MM.1S (cell line): ENCODE measurements around the gene DUSP9.

Experiments used
- DNase-seq: peaks from one replicate; pipeline ENCODE4 v3.0.0-alpha.2; 2015
- H2AFZ ChIP-seq: fragments of 300-600 bp; sonication (generic); 2 replicates; pipeline ENCODE4 v1.6.0; 2016; ENCODE audit warnings: antibody characterized with exemption, low read length
- H3F3A ChIP-seq: fragments of 300-600 bp; sonication (generic); 2 replicates; pipeline ENCODE4 v1.6.1; 2016; ENCODE audit warnings: mild to moderate bottlenecking, antibody characterized with exemption, low read length, moderate library complexity, mixed read lengths; ENCODE audit not compliant: insufficient read depth
- H3K27ac ChIP-seq: fragments of 300-600 bp; sonication (generic); 2 replicates; pipeline ENCODE4 v1.5.1; 2016; ENCODE audit warnings: mild to moderate bottlenecking, low read length
- H3K27me3 ChIP-seq: fragments of 300-600 bp; sonication (generic); replicated peaks from 2 replicates; pipeline ENCODE4 v1.6.0; 2016; ENCODE audit warnings: low read length; ENCODE audit not compliant: insufficient read depth
- H3K36me3 ChIP-seq: fragments of 300-600 bp; sonication (generic); replicated peaks from 2 replicates; pipeline ENCODE4 v1.6.1; 2016; ENCODE audit warnings: mild to moderate bottlenecking, low read length, mixed read lengths; ENCODE audit not compliant: insufficient read depth
- H3K4me1 ChIP-seq: fragments of 300-600 bp; sonication (generic); 2 replicates; pipeline ENCODE4 v1.6.1; 2016; ENCODE audit warnings: low read length, mixed read lengths
- H3K4me2 ChIP-seq: fragments of 300-600 bp; sonication (generic); 2 replicates; pipeline ENCODE4 v1.6.0; 2016; ENCODE audit warnings: low read depth, low read length
- H3K4me3 ChIP-seq: fragments of 300-600 bp; sonication (generic); 2 replicates; pipeline ENCODE4 v1.5.1; 2016; ENCODE audit warnings: low read length, mixed read lengths
- H3K79me2 ChIP-seq: fragments of 300-600 bp; sonication (generic); 2 replicates; pipeline ENCODE4 v1.6.1; 2016; ENCODE audit warnings: mixed run types, low read length, mixed read lengths
- H3K9ac ChIP-seq: fragments of 300-600 bp; sonication (generic); 2 replicates; pipeline ENCODE4 v1.6.1; 2016; ENCODE audit warnings: low read length, mixed read lengths
- H3K9me2 ChIP-seq: fragments of 300-600 bp; sonication (generic); replicated peaks from 2 replicates; pipeline ENCODE4 v1.6.1; 2016; ENCODE audit warnings: mild to moderate bottlenecking, low read length, mixed read lengths; ENCODE audit not compliant: insufficient read depth
- H3K9me3 ChIP-seq: fragments of 300-600 bp; sonication (generic); replicated peaks from 2 replicates; pipeline ENCODE4 v1.6.1; 2016; ENCODE audit warnings: mild to moderate bottlenecking, low read length, mixed read lengths; ENCODE audit not compliant: insufficient read depth
- H4K20me1 ChIP-seq: fragments of 300-600 bp; sonication (generic); 2 replicates; pipeline ENCODE4 v1.6.1; 2016; ENCODE audit warnings: mild to moderate bottlenecking, low read length, moderate library complexity, mixed read lengths; ENCODE audit not compliant: insufficient read depth
- CTCF ChIP-seq: fragments of 300-600 bp; sonication (generic); IDR thresholded peaks from 2 replicates; pipeline ENCODE4 v1.5.1; 2016; ENCODE audit warnings: antibody characterized with exemption, low read length, mixed read lengths
- EZH2 ChIP-seq: fragments of 300-600 bp; sonication (generic); optimal IDR thresholded peaks from 2 replicates; pipeline ENCODE3; 2017; ENCODE audit warnings: low read depth, mild to moderate bottlenecking, antibody characterized with exemption, low read length, mixed read lengths
- EZH2phosphoT487 ChIP-seq: fragments of 300-600 bp; sonication (generic); IDR thresholded peaks from 2 replicates; pipeline ENCODE4 v1.6.1; 2018; ENCODE audit warnings: antibody characterized with exemption, low read length

Gene DUSP9

DNA sequence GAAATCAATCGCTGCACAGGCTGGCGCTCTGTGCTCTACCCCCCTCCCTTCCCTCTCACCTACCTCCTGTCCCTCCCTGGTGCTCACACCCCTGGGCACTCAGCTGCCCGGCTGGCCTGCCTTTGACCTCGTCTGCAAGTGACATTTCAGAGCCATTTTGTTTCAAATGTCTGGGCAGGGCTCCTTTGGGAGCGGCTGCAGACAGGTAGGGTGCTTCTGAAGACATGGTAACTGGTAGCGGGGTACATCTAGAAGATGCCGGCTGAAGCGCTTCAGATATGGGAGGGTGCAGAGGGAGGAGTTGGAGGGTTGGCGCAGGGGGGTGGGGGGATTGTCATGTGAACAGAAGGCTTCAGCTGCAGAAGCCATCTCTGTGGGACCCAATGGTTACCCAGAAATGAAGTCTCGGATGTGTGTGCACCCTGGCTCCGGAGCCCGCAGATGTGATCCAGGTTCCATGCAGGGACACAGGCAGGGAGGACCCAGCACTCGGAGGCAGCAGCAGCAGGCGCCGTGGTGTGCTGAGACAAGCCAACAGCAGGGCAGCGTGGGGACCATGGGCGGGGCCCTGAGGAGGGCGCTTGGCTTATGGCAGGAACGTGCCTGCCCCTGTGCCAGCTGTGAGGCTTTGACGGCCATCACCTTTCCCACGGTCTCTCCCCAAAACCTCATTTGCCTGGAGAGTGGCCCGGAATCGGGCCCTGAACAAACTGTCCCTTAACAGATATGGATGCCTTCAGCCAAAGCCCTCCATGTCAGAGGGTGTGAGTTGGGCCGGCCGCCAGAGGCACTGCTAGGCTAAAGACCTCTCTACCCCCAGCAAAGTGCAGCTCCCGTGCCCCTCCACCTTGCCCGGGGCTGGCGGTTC is 7.6 kb upstream of the DUSP9 start:
- Histone ChIP-seq H3K27me3 (peaks cover 65% of the 10 kb centered on the region), H3F3A (no peaks in the 10 kb centered on the region), H3K9me2 (no peaks in the 10 kb centered on the region), H3K9ac (no peak overlapping the region), H3K9me3 (no peaks in the 10 kb centered on the region), H2AFZ (no peak overlapping the region), H3K27ac (no peak overlapping the region), H4K20me1 (no peaks in the 10 kb centered on the region), H3K4me1 (no peaks in the 10 kb centered on the region), H3K36me3 (no peaks in the 10 kb centered on the region), H3K4me2 (no peak overlapping the region), H3K4me3 (no peak overlapping the region), H3K79me2 (no peaks in the 10 kb centered on the region)
- no peak for DNase-seq
- TF ChIP-seq EZH2, result no peak
- TF ChIP-seq CTCF, result no peak
- no peak for TF ChIP-seq EZH2phosphoT487

GRCh38 chrX:153640045-153640686 is 6.8 kb upstream of the DUSP9 start:
- no peak for DNase-seq
- TF ChIP-seq EZH2phosphoT487 (no peak), CTCF (no peak)

DNA sequence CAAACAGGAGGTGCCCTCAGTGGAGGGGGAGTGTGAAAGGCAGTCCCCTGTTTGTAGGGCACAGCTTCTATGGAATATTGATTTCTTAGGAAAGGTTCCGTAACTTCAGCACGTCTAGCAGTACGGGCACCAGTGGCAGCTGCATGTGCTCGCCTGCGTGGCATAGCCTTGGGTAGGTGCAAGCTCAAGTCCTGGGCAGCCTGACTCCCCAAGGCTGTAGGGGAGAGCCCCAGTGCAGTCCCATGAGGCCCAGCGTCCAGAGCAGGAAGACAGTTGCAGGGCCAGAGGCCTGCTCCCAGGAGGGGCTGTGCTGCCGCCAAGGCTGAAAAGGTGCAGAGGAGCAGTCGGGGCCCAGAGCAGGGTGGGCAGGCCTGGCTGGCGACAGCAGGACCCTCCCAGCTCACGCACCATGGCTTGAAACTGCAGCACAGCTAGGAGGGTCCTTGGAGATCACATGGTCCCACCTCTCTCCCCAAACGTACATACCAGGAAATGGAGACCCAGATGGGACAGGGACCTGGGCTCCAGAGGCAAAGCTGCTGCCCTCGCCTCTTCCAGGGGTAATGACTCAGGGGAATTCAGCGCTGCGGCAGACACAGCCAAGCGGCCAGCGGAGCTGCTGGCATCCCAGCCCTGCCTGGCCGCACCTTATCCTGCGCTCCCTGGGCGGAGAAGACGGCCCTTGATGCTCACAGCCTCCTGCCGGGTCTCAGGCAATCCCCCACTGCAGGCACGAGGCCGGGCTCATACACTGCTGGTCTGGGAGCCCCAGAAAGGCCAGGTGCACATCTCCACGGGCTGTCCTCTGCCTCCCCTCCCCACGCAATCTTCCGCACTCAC is 6.0 kb upstream of the DUSP9 start:
- Histone ChIP-seq H3F3A (no peaks in the 10 kb centered on the region), H3K9ac (no peak overlapping the region), H3K36me3 (no peaks in the 10 kb centered on the region), H2AFZ (no peak overlapping the region), H3K79me2 (no peaks in the 10 kb centered on the region), H3K4me3 (no peak overlapping the region), H4K20me1 (no peaks in the 10 kb centered on the region), H3K9me2 (no peaks in the 10 kb centered on the region), H3K27ac (no peak overlapping the region), H3K4me2 (no peak overlapping the region), H3K4me1 (no peaks in the 10 kb centered on the region), H3K27me3 (peaks cover 65% of the 10 kb centered on the region), H3K9me3 (no peaks in the 10 kb centered on the region)
- no peak for DNase-seq
- TF ChIP-seq CTCF, result no peak
- no peak for TF ChIP-seq EZH2phosphoT487
- no peak for TF ChIP-seq EZH2

More at GRCh38 chrX:153640045-153640686, 6.8 kb upstream of the DUSP9 start:
- H3K4me3 ChIP-seq, result no peak overlapping the region
- H3K79me2 ChIP-seq, result no peaks in the 10 kb centered on the region
- H4K20me1 ChIP-seq, result no peaks in the 10 kb centered on the region
- no peaks in the 10 kb centered on the region for H3F3A ChIP-seq
- no peak overlapping the region for H2AFZ ChIP-seq
- H3K27ac ChIP-seq, result no peak overlapping the region
- H3K9ac ChIP-seq, result no peak overlapping the region
- H3K4me2 ChIP-seq, result no peak overlapping the region
- no peaks in the 10 kb centered on the region for H3K9me3 ChIP-seq
- peaks cover 65% of the 10 kb centered on the region for H3K27me3 ChIP-seq
- no peaks in the 10 kb centered on the region for H3K9me2 ChIP-seq
- no peaks in the 10 kb centered on the region for H3K4me1 ChIP-seq
- H3K36me3 ChIP-seq, result no peaks in the 10 kb centered on the region
